Raji (cell line): ENCODE measurements around the gene AGTR2.

Source experiments
- POLR2A ChIP-seq: IDR thresholded peaks from 2 replicates; pipeline ENCODE4 v1.6.1; 2011; ENCODE audit warnings: low read depth, low read length, control low read depth; ENCODE audit not compliant: insufficient read depth

The AGTR2 gene, protein sequence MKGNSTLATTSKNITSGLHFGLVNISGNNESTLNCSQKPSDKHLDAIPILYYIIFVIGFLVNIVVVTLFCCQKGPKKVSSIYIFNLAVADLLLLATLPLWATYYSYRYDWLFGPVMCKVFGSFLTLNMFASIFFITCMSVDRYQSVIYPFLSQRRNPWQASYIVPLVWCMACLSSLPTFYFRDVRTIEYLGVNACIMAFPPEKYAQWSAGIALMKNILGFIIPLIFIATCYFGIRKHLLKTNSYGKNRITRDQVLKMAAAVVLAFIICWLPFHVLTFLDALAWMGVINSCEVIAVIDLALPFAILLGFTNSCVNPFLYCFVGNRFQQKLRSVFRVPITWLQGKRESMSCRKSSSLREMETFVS

GRCh38 chrX:116170511-116170910, at the start of gene AGTR2:
AGTR2 (plus strand) TSS chrX:116170744; CDS start chrX:116172281, 1,537 bp downstream.
- TF ChIP-seq POLR2A, result no peak

- TF ChIP-seq POLR2A, result no peak
Observed at GRCh38 chrX:116135277-116135676, 35.3 kb upstream of the AGTR2 start.

DNA sequence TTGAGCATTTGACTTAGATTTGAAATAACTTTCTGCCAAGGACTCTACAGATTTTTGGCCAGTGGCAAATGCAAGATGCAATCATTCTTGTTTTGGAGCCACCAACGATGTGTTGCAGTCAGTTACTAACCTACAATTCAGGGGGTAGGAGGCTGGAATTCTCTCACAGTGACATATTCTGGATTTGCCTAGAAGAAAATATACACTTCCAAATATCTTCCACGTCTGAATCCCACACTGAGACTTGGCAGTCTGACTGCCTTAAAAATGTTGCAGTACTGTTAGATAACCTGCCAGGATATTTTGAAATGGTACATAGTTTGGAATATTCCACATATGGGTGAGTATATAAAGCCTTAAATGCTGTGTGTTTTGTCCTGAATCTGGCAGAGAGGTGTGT, 27.6 kb upstream of the AGTR2 start:
- TF ChIP-seq POLR2A, result no peak

GRCh38 chrX:116172976-116173375, 2.4 kb downstream of the AGTR2 start:
- no peak for TF ChIP-seq POLR2A

DNA sequence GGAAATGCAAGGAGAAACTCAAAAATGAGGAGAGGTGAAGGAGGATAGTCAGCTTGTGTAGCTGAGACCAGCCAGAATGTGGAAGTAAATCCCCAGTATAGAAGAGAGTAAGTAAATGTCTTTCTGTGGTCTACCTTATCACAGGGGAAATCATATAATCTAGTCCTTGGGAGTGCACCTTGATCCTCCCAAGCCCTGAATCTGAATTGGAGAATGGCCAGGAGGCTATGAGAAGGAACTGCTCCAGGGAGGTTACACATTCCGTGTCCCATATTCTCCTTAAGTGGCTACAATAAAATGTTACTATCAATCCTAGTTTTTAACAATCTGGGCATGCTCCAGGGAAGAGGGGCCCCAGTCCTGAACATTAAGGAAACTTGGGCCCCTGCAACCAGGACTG, 10.8 kb downstream of the AGTR2 start:
- no peak for TF ChIP-seq POLR2A

DNA sequence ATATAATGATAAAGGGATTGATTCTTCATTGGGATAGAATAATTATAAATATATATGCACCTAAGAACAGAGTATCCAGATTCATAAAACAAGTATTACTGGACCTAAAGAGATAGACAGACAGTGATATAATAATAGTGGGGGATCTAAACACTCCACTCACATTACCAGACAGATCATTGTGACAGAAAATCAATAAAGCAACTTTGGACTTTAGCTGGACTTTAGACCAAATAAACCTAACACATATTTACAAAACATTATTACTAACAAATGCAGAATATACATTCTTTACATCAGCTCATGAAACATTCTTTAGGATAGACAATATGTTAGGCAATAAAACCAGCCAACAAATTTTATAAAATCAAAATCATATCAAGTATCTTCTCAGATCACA, 14.6 kb downstream of the AGTR2 start:
- no peak for TF ChIP-seq POLR2A

GRCh38 chrX:116194649-116195048, 24.1 kb downstream of the AGTR2 start:
- no peak for TF ChIP-seq POLR2A

GRCh38 chrX:116198235-116198634, 27.7 kb downstream of the AGTR2 start:
- TF ChIP-seq POLR2A, result no peak

DNA sequence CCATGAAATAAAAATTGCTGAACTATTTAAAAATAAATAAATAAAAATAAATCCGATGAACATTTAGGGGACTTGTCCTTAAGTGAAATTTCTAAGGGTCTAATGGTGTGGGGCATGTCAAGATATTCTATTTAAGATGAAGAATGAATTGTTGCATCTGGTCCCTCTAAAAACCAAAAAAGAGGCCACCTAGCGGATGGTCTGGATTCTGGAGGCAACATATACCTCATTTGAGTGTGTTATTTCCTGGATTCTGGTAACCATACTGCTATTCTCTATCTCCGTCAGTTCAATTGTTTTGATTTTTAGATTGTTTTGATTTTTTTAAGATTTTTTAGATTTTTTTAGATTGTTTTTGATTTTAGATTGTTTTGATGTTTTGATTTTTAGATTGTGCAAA, 28.3 kb downstream of the AGTR2 start:
- no peak for TF ChIP-seq POLR2A

- no peak for TF ChIP-seq POLR2A
Observed at GRCh38 chrX:116204932-116205331, 34.4 kb downstream of the AGTR2 start.

DNA sequence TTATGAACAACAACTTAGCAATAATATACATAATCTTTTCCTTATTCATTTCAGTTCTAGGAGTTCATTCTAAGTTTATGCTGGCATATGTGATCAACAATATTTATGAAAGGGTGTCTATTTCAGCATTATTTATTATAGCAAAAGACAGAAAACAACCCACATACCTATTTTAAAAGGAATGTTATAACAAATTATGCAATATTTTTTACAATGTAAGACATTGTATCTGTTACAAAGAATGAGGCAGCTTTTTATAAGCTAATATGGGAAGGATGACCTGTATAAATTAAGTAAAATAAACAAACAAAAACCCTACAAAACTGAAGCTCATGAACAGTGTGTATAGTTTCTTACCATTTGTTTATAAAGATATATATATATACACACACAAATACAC, 42.7 kb downstream of the AGTR2 start:
- TF ChIP-seq POLR2A, result no peak
